ENCODE data around the gene SPATA13.

SPATA13 gene

GRCh38 chr13:24221007-24221406, 60.5 kb downstream of the SPATA13 start:
- FAIRE-seq, result no peak
- DNase-seq (ENCODE audit: insufficient read length, low spot score), result no peak
- TF ChIP-seq CTCF (IDR thresholded peaks at IDR 0.05; ENCODE audit: insufficient read depth, missing control alignments), result no peak

- TF ChIP-seq CTCF (IDR thresholded peaks at IDR 0.05; ENCODE audit: insufficient read depth, missing control alignments), result no peak
- FAIRE-seq, result no peak
Observed at GRCh38 chr13:24222756-24223155, 62.2 kb downstream of the SPATA13 start.

GRCh38 chr13:24223341-24224231, 63.1 kb downstream of the SPATA13 start:
- DNase-seq (ENCODE audit: insufficient read length, low spot score) (no peak), FAIRE-seq (no peak)
- no peak for TF ChIP-seq CTCF (IDR thresholded peaks at IDR 0.05; ENCODE audit: insufficient read depth, missing control alignments)

More at GRCh38 chr13:24222756-24223155, 62.2 kb downstream of the SPATA13 start:
- DNase-seq (ENCODE audit: insufficient read length, low spot score), result no peak

GRCh38 chr13:24224232-24224680, 63.7 kb downstream of the SPATA13 start:
- no peak for TF ChIP-seq CTCF (IDR thresholded peaks at IDR 0.05; ENCODE audit: insufficient read depth, missing control alignments)
- no peak for FAIRE-seq
- DNase-seq (ENCODE audit: insufficient read length, low spot score), result no peak

- no peak for DNase-seq (ENCODE audit: insufficient read length, low spot score)
- TF ChIP-seq CTCF (IDR thresholded peaks at IDR 0.05; ENCODE audit: insufficient read depth, missing control alignments), result no peak
- FAIRE-seq, result no peak
Observed at GRCh38 chr13:24225062-24225461, 64.5 kb downstream of the SPATA13 start.

- DNase-seq (ENCODE audit: insufficient read length, low spot score), result no peak
- TF ChIP-seq CTCF (IDR thresholded peaks at IDR 0.05; ENCODE audit: insufficient read depth, missing control alignments), result no peak
- FAIRE-seq, result no peak
Observed at GRCh38 chr13:24225930-24226329, 65.4 kb downstream of the SPATA13 start.

- TF ChIP-seq CTCF (IDR thresholded peaks at IDR 0.05; ENCODE audit: insufficient read depth, missing control alignments), result no peak
- DNase-seq (ENCODE audit: insufficient read length, low spot score), result no peak
- no peak for FAIRE-seq
Observed at GRCh38 chr13:24226762-24227161, 66.2 kb downstream of the SPATA13 start.
